Natural killer cell (primary cell): ENCODE measurements around the gene PRPS1L1. TPM values are rescaled to one million over a fixed set of nuclear protein-coding genes. Genes with fewer than 3 reads are reported as not detected.

ENCODE experiments used
- ATAC-seq, 3 donors: fragments of 150-1000 bp in 2 of 3; fragments of 200-7000 bp in 1 of 3; cut with Tn5 transposase; 1 replicate in 1 of 3; 2 replicates in 2 of 3; pipeline ENCODE4 v1.10.0; 2021; ENCODE audit warnings: mild to moderate bottlenecking in 2 of 3, moderate library complexity in 2 of 3
- DNase-seq, 2 donors: peaks; one replicate each; pipeline versions ENCODE4 v3.0.0 to v3.0.0-alpha.2; 2013 to 2021; ENCODE audit warnings: mixed read lengths in 1 of 2
- H3K27ac ChIP-seq: one replicate; pipeline ENCODE4 v1.5.1; 2013; ENCODE audit warnings: mild to moderate bottlenecking, low read length
- H3K27me3 ChIP-seq: one replicate; pipeline ENCODE4 v1.6.1; 2013; ENCODE audit warnings: low read length; ENCODE audit not compliant: control insufficient read depth, insufficient read depth
- H3K36me3 ChIP-seq: one replicate; pipeline ENCODE4 v1.6.1; 2013; ENCODE audit warnings: low read length; ENCODE audit not compliant: control insufficient read depth, insufficient read depth
- H3K4me1 ChIP-seq: one replicate; pipeline ENCODE4 v1.6.1; 2013; ENCODE audit warnings: low read length; ENCODE audit not compliant: control insufficient read depth, insufficient read depth
- H3K4me3 ChIP-seq: one replicate; pipeline ENCODE4 v1.5.1; 2013; ENCODE audit warnings: low read length
- H3K9me3 ChIP-seq: one replicate; pipeline ENCODE4 v1.6.1; 2013; ENCODE audit warnings: low read length; ENCODE audit not compliant: control insufficient read depth, insufficient read depth
- H3K27ac Mint-ChIP-seq, 2 donors: one replicate each; pipeline ENCODE4 v1.8.0; 2022; ENCODE audit warnings: mild to moderate bottlenecking in 2 of 2, mixed read lengths in 2 of 2, moderate library complexity in 1 of 2
- H3K27me3 Mint-ChIP-seq, 2 donors: one replicate each; pipeline ENCODE4 v1.8.0; 2022; ENCODE audit warnings: low read depth in 2 of 2, mixed read lengths in 2 of 2
- H3K36me3 Mint-ChIP-seq: one replicate; pipeline ENCODE4 v1.8.0; 2022; ENCODE audit warnings: mixed read lengths
- H3K4me1 Mint-ChIP-seq, 2 donors: one replicate each; pipeline ENCODE4 v1.8.0; 2022; ENCODE audit warnings: mixed read lengths in 2 of 2
- H3K4me3 Mint-ChIP-seq: one replicate; pipeline ENCODE4 v1.8.0; 2022; ENCODE audit warnings: mild to moderate bottlenecking, moderate library complexity, mixed read lengths
- H3K9me3 Mint-ChIP-seq, 2 donors: one replicate each; pipeline ENCODE4 v1.8.0; 2022; ENCODE audit warnings: mixed read lengths in 2 of 2
- CTCF ChIP-seq: fragments of 200-600 bp; IDR thresholded peaks from one replicate; pipeline ENCODE4 v1.8.0; 2022; ENCODE audit warnings: antibody characterized with exemption
- WGBS: methylation state at CpG from one replicate; pipeline ENCODE4 v1.1.7; 2013; ENCODE audit warnings: missing lambda C conversion rate; ENCODE audit not compliant: insufficient coverage; 5-methylcytosine and 5-hydroxymethylcytosine counted together
- intact Hi-C: fragments of 100-400 bp; cut with micrococcal nuclease; formaldehyde crosslinking; loops from one replicate; pipeline ENCODE4 v1.14.2; 2022
- total RNA-seq, 4 donors: library from RNA; stranded (reverse); fragments of 120-200 nt in 1 of 4; gene quantifications; one replicate each; pipeline versions ENCODE4 v1.2.3 to v1.2.4, GENCODE V29; 2013 to 2022

The PRPS1L1 gene
- total RNA-seq, 3 donors from 2014 or later (not counting 1 experiment from before 2014, with no cell fraction given): not detected

GRCh38 chr7:18063149-18063901 lies 35.7 kb upstream of the PRPS1L1 start:
- Histone ChIP-seq H3K27ac (no peak overlapping the region), H3K36me3 (no peaks in the 10 kb centered on the region), H3K27me3 (no peaks in the 10 kb centered on the region), H3K4me1 (no peaks in the 10 kb centered on the region), H3K4me3 (no peak overlapping the region), H3K9me3 (no peaks in the 10 kb centered on the region)
- intact Hi-C loops: loop anchor here (10.0 kb wide), 1 partner anchor 261 kb away; no protein-coding TSS in a partner anchor
- ATAC-seq (no peak), DNase-seq (no peak)
- no peak for TF ChIP-seq CTCF
- no peak overlapping the region for H3K27ac Mint-ChIP-seq
- no peaks in the 10 kb centered on the region for H3K4me1 Mint-ChIP-seq
- no peaks in the 10 kb centered on the region for H3K36me3 Mint-ChIP-seq
- H3K27me3 Mint-ChIP-seq: no peaks in the 10 kb centered on the region
- 81% methylated on average over 3 of the region's 5 CpGs for WGBS
- no peaks in the 10 kb centered on the region for H3K9me3 Mint-ChIP-seq
- no peak overlapping the region for H3K4me3 Mint-ChIP-seq

DNA sequence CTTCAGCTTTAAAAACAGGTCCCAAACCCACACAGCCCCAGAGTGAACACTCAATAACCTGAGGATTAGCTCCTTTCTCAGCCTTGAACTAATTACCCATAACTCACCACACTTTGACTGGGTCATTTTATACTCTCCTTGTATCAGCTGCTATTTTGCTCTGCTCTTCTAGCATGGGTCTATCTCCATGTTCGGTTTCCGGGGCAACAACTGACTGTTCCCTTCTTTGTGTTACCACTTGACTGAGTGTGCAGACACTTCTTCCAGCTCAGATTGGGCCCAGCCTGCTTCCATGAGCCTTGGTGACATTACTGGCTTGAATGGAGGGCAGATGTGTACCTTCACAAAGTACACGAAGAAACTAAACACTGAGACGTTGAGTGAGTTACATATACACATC lies 31.5 kb upstream of the PRPS1L1 start:
- Histone ChIP-seq H3K27me3 (no peaks in the 10 kb centered on the region), H3K4me3 (no peak overlapping the region), H3K27ac (no peak overlapping the region), H3K9me3 (no peaks in the 10 kb centered on the region), H3K4me1 (no peaks in the 10 kb centered on the region), H3K36me3 (no peaks in the 10 kb centered on the region)
- H3K4me1 Mint-ChIP-seq: no peaks in the 10 kb centered on the region
- H3K27ac Mint-ChIP-seq: no peak overlapping the region
- ATAC-seq (no peak), DNase-seq (no peak)
- no peaks in the 10 kb centered on the region for H3K27me3 Mint-ChIP-seq
- H3K36me3 Mint-ChIP-seq: no peaks in the 10 kb centered on the region
- H3K4me3 Mint-ChIP-seq: no peak overlapping the region
- H3K9me3 Mint-ChIP-seq: no peaks in the 10 kb centered on the region
- intact Hi-C loops: no loop called here
- WGBS: 96% methylated on average over 4 of the region's 4 CpGs
- TF ChIP-seq CTCF: no peak

DNA sequence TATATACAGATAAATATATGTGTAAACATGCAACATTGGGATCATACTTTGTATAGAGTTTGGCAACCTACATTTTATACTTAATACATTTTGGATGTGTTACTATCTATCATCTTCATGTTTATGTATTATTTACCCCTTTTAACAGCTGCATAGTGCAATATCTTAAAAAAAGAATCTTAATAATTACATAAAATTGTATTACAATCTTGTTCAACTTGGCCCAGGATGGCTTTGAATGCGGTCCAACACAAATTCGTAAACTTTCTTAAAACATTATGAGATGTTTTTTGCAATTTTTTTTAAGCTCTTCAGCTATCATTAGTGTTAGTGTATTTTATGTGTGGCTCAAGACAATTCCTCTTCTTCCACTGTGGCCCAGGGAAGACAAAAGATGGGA lies 26.3 kb upstream of the PRPS1L1 start:
- no peak for TF ChIP-seq CTCF
- Mint-ChIP-seq H3K4me3 (no peak overlapping the region), H3K9me3 (no peaks in the 10 kb centered on the region), H3K27ac (no peak overlapping the region), H3K36me3 (no peaks in the 10 kb centered on the region), H3K4me1 (no peaks in the 10 kb centered on the region), H3K27me3 (peaks cover 0 to 3% of the 10 kb centered on the region in 2 donors)
- no peaks in the 10 kb centered on the region for H3K27me3 ChIP-seq
- ATAC-seq (no peak), DNase-seq (no peak)
- H3K4me3 ChIP-seq: no peak overlapping the region
- no peak overlapping the region for H3K27ac ChIP-seq
- H3K36me3 ChIP-seq: no peaks in the 10 kb centered on the region
- intact Hi-C loops: no loop called here
- H3K9me3 ChIP-seq: no peaks in the 10 kb centered on the region
- H3K4me1 ChIP-seq: no peaks in the 10 kb centered on the region
- WGBS: 100% methylated on average over 1 of the region's 2 CpGs
